ENCODE measurements around the gene TPPP3. TPM values are rescaled to one million over a fixed set of nuclear protein-coding genes. Genes with fewer than 3 reads are reported as not detected.
"Not testable (repeated sequence)": the region's sequence is repeated elsewhere in the genome, so short reads cannot be mapped to it uniquely, and the experiment has no call there.

TPPP3 gene
- total and polyA plus RNA-seq, 9 donors = 2.2 to 269 (median 15.2) TPM

GRCh38 chr16:67370661-67371060 lies 22.6 kb downstream of the TPPP3 start:
- H3K27ac ChIP-seq = no peak overlapping the region
- TF ChIP-seq, protein P1, sequence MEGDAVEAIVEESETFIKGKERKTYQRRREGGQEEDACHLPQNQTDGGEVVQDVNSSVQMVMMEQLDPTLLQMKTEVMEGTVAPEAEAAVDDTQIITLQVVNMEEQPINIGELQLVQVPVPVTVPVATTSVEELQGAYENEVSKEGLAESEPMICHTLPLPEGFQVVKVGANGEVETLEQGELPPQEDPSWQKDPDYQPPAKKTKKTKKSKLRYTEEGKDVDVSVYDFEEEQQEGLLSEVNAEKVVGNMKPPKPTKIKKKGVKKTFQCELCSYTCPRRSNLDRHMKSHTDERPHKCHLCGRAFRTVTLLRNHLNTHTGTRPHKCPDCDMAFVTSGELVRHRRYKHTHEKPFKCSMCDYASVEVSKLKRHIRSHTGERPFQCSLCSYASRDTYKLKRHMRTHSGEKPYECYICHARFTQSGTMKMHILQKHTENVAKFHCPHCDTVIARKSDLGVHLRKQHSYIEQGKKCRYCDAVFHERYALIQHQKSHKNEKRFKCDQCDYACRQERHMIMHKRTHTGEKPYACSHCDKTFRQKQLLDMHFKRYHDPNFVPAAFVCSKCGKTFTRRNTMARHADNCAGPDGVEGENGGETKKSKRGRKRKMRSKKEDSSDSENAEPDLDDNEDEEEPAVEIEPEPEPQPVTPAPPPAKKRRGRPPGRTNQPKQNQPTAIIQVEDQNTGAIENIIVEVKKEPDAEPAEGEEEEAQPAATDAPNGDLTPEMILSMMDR (IDR thresholded peaks at IDR 0.05) = no peak
- TF ChIP-seq EP300 (IDR thresholded peaks at IDR 0.05) (no peak), POLR2A (IDR thresholded peaks at IDR 0.05) (no peak)
- intact Hi-C loops (cut with DNase I) = no loop called here

GRCh38 chr16:67364600-67365235 lies 28.6 kb downstream of the TPPP3 start:
- H3K9me3 ChIP-seq = no peaks in the 10 kb centered on the region
- H3K27me3 ChIP-seq = no peaks in the 10 kb centered on the region
- no peak overlapping the region for H3K27ac ChIP-seq
- intact Hi-C loops (cut with DNase I) = no loop called here
- no peaks in the 10 kb centered on the region for H3K4me1 ChIP-seq (ENCODE audit: insufficient read depth)
- H3K4me3 ChIP-seq = no peak overlapping the region
- TF ChIP-seq EP300 (IDR thresholded peaks at IDR 0.05) (no peak), POLR2A (IDR thresholded peaks at IDR 0.05) (no peak)
- TF ChIP-seq, protein P1 (IDR thresholded peaks at IDR 0.05) = no peak
- DNase-seq = no peak
- H3K36me3 ChIP-seq = no peaks in the 10 kb centered on the region

More at GRCh38 chr16:67370661-67371060, 22.6 kb downstream of the TPPP3 start:
- Histone ChIP-seq H3K36me3 (no peaks in the 10 kb centered on the region), H3K4me3 (no peak overlapping the region), H3K9me3 (no peaks in the 10 kb centered on the region), H3K4me1 (ENCODE audit: insufficient read depth) (no peaks in the 10 kb centered on the region), H3K27me3 (no peaks in the 10 kb centered on the region)
- 85 to 89% (median 87%) methylated on average over 4 of the region's 4 CpGs for WGBS, 3 donors
- no peak for DNase-seq

- H3K36me3 ChIP-seq = no peaks in the 10 kb centered on the region
- 46 to 55% (median 53%) methylated on average over 3 of the region's 3 CpGs for WGBS, 3 donors
- no peak for TF ChIP-seq POLR2A (IDR thresholded peaks at IDR 0.05)
- TF ChIP-seq EP300 (IDR thresholded peaks at IDR 0.05) = no peak
- TF ChIP-seq, protein P1 (IDR thresholded peaks at IDR 0.05) = no peak
- H3K4me1 ChIP-seq (ENCODE audit: insufficient read depth) = no peaks in the 10 kb centered on the region
- H3K27ac ChIP-seq = no peak overlapping the region
- H3K27me3 ChIP-seq = no peaks in the 10 kb centered on the region
- H3K4me3 ChIP-seq = no peak overlapping the region
- DNase-seq = no peak
- intact Hi-C loops (cut with DNase I) = no loop called here
- H3K9me3 ChIP-seq = no peaks in the 10 kb centered on the region
Measured at GRCh38 chr16:67361038-67361437, 32.3 kb downstream of the TPPP3 start.

DNA sequence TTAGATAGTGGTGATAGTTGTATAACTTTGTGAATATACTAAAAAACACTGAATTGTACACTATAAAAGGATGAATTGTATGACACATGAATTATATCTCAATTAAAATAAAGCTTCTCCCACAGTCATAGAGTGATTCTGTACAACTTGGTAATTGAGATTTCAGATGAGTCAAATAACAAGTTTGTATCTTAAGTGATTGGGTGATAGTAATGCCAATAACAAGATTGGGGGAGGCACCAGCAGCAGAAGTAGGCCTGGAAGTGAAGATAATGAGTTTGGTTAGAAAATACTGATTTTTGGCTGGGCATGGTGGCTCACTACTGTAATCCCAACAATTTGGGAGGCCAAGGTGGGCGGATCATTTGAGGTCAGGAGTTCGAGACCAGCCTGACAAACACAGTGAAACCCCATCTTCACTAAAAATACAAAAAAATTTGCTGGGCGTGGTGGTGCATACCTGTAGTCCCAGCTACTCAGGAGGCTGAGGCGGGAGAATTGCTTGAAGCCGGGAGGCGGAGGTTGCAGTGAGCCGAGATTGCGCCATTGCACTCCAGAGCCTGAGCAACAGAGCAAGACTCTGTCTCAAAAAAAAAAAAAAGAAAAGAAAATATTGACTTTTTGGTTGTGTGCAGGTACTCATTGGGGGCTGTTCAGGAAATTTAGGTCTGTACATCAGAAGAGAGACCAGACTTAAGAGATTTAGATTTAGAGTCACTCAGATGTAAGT lies 33.6 kb downstream of the TPPP3 start:
- H3K9me3 ChIP-seq; H3K27me3 ChIP-seq; H3K27ac ChIP-seq; intact Hi-C loops (cut with DNase I); H3K4me1 ChIP-seq (ENCODE audit: insufficient read depth); H3K36me3 ChIP-seq; DNase-seq; H3K4me3 ChIP-seq: not testable (repeated sequence)
- 93 to 97% (median 94%) methylated on average over 8 of the region's 8 CpGs for WGBS, 3 donors

GRCh38 chr16:67357561-67357960 lies 35.7 kb downstream of the TPPP3 start:
- 68 to 79% (median 76%) methylated on average over 4 of the region's 4 CpGs for WGBS, 3 donors
- H3K9me3 ChIP-seq = no peaks in the 10 kb centered on the region

More at GRCh38 chr16:67357561-67357960, 35.7 kb downstream of the TPPP3 start:
- H3K36me3 ChIP-seq = no peaks in the 10 kb centered on the region
- TF ChIP-seq POLR2A (IDR thresholded peaks at IDR 0.05) = no peak
- TF ChIP-seq, protein P1 (IDR thresholded peaks at IDR 0.05) = no peak
- no peak for TF ChIP-seq EP300 (IDR thresholded peaks at IDR 0.05)
- H3K4me1 ChIP-seq (ENCODE audit: insufficient read depth) = no peaks in the 10 kb centered on the region
- H3K27ac ChIP-seq = no peak overlapping the region
- H3K4me3 ChIP-seq = no peak overlapping the region
- no peak for DNase-seq
- intact Hi-C loops (cut with DNase I) = no loop called here
- no peaks in the 10 kb centered on the region for H3K27me3 ChIP-seq

Measured in ovary (tissue), 9 donors.